HAP-1 (cell line): Measurements from ENCODE around the gene FGF22.

Experiments used
- DNase-seq, 2 experiments: peaks; one replicate each; pipeline ENCODE4 v3.0.0-alpha.2; 2016 to 2020; ENCODE audit warnings: low spot score in 2 of 2
- H3K27me3 ChIP-seq: fragments of 250-450 bp; sonication (Bioruptor Pico); 2 replicates; pipeline ENCODE4 v1.5.1; 2020; ENCODE audit warnings: low read depth, mild to moderate bottlenecking, moderate library complexity
- H3K36me3 ChIP-seq: fragments of 250-450 bp; sonication (Bioruptor Pico); replicated peaks from 2 replicates; pipeline ENCODE4 v1.5.1; 2020; ENCODE audit warnings: mild to moderate bottlenecking
- H3K4me1 ChIP-seq: fragments of 250-450 bp; sonication (Bioruptor Pico); 2 replicates; pipeline ENCODE4 v1.5.1; 2020; ENCODE audit warnings: mild to moderate bottlenecking
- H3K4me3 ChIP-seq: fragments of 250-450 bp; sonication (Bioruptor Pico); 2 replicates; pipeline ENCODE4 v1.5.1; 2020; ENCODE audit warnings: mild to moderate bottlenecking, moderate library complexity
- H3K9me3 ChIP-seq: fragments of 250-450 bp; sonication (Bioruptor Pico); 2 replicates; pipeline ENCODE4 v1.5.1; 2020; ENCODE audit warnings: mild to moderate bottlenecking, moderate library complexity
- in situ Hi-C: fragments of 300-500 bp; cut with MboI; formaldehyde crosslinking; loops from 3 replicates; pipeline ENCODE4 v1.14.3; 2020; ENCODE audit warnings: low sequenced_read_pairs, inconsistent platforms, mixed read lengths

The FGF22 gene

DNA sequence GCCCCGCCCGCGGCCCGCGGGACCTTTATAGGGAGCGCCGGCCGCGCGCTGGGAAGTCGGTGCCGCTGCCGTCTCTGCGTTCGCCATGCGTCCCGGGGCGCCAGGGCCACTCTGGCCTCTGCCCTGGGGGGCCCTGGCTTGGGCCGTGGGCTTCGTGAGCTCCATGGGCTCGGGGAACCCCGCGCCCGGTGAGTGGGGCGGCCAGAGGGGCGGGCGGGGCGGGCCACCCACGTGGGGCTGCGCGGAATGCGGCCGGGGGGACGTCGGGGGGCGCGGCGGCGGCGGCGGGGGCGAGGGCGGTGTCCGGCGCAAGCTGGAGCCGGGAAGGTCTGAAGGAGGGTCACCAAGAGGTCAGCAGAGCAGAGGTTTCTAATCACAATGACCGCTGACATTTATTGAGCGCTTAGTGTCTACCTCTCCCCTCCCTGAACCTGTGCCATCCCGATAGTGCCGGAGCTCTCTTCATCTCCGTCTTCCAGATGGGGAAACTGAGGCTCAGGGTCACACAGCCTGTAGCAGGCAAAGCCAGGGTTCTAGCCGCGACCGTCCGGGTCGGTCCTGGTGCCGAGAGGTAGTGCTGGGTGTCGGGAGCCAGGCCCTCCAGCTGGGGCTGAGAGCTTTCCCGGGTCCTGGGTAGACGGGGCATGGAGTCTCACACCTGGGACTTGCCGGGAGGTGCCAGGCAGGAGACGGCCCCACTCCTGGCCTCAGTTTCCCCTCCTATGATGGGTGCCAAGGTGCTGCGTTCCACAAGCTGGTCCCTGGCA is 36.8 kb downstream of the FGF22 start, which contains the start of gene FSTL3:
Gene FSTL3, plus strand, starts transcription at position 54 of the 767 bp plus-strand sequence. Its CDS starts 32 bp downstream, at position 86.
- DNase-seq, result no peak
- Histone ChIP-seq H3K27me3 (peaks cover 16% of the 10 kb centered on the region), H3K4me1 (peaks cover 5% of the 10 kb centered on the region), H3K36me3 (no peaks in the 10 kb centered on the region), H3K4me3 (no peak within 1 kb of the TSS), H3K9me3 (no peaks in the 10 kb centered on the region)
- in situ Hi-C loops, result no loop called here

DNA sequence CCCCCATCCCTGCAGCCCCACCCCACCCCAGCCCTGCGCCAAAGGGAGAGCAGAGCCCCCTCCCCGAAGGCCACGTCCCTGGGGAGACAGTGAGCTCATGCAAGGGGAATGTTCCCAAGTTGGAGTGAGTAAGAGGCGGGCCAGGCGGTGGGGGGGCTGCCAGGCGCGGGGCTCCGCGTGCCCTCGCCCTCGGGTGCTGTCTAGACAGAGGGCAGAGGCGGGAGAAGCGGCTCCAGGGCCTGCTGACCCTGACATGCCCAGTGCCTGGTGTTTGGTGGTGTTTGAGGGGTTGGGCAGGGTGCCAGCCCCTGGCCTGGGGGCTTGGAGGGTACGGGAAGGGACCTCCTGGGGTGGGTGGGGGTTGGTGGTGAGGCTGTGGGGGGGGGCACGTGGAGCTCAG is 37.5 kb downstream of the FGF22 start:
- DNase-seq, result no peak
- Histone ChIP-seq H3K27me3 (peaks cover 16% of the 10 kb centered on the region), H3K4me3 (no peak overlapping the region), H3K4me1 (peaks cover 5% of the 10 kb centered on the region), H3K36me3 (no peaks in the 10 kb centered on the region), H3K9me3 (no peaks in the 10 kb centered on the region)
- in situ Hi-C loops, result no loop called here

DNA sequence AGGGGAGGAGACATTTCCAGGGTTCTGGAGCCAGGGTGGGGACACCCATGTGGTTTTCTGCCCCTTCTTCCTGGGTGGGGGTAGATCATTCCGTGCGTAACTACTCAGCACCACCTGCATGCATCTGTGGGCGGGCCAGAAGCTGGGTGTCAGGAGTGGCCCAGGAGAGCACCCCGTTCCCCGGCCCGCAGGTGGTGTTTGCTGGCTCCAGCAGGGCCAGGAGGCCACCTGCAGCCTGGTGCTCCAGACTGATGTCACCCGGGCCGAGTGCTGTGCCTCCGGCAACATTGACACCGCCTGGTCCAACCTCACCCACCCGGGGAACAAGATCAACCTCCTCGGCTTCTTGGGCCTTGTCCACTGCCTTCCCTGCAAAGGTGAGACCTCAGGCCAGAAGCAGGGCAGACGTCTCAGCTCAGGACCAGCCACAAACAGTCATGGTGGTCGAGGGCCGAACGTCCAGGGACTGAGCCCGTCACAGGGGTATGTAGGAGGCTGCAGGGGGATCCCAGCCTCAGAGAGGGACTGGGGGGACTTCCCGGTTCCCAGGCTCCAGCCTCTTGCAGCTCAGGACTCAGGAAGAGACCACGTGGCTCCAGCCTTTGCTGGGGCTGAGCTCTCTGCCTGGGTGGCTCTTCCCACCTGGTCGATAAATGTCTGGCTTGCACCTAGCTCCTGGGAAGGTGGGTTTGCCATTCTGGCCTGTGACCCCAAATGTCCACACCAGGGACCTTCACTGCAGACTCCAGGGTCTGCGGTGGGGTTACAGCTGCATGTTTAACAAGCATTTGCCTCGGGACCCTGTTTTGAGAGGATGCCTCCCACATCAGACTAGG is 38.1 kb downstream of the FGF22 start:
- peaks cover 16% of the 10 kb centered on the region for H3K27me3 ChIP-seq
- H3K4me1 ChIP-seq, result peaks cover 5% of the 10 kb centered on the region
- H3K36me3 ChIP-seq, result no peaks in the 10 kb centered on the region
- in situ Hi-C loops, result no loop called here
- H3K9me3 ChIP-seq, result no peaks in the 10 kb centered on the region
- no peak overlapping the region for H3K4me3 ChIP-seq
- DNase-seq, result no peak

DNA sequence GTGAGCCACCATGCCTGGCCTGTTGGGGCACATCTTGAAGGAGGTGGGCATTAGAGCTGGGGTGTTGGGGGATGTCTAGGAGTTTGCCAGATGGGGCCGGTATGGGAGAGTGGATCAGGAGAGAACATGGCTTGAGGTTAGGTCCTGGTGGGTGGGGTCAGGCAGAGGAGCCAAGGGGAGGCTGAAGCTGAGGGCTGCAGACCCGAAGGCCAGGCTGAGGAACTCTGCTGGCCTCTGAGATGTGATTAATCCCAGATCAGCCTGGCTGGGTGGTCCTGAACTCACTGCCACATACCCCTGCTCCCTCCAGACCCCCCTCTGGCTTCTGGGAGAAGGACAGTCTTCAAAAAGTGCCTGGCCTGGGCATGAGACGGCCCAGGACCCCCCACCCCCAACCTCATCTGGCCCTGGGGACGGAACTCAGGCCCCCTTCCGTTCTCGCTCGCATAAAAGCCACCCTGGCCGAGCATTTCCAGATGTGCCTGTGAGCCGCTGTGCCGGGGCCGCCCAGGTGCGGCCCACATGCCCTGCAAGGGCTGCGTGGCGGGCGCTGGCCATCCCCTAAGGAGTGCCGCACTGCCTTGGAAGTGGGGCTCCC is 39.2 kb downstream of the FGF22 start:
- Histone ChIP-seq H3K36me3 (no peaks in the 10 kb centered on the region), H3K4me3 (peak overlapping the region; percentile 53), H3K27me3 (peaks cover 16% of the 10 kb centered on the region), H3K9me3 (no peaks in the 10 kb centered on the region), H3K4me1 (peaks cover 5% of the 10 kb centered on the region)
- no peak for DNase-seq
- in situ Hi-C loops, result no loop called here

DNA sequence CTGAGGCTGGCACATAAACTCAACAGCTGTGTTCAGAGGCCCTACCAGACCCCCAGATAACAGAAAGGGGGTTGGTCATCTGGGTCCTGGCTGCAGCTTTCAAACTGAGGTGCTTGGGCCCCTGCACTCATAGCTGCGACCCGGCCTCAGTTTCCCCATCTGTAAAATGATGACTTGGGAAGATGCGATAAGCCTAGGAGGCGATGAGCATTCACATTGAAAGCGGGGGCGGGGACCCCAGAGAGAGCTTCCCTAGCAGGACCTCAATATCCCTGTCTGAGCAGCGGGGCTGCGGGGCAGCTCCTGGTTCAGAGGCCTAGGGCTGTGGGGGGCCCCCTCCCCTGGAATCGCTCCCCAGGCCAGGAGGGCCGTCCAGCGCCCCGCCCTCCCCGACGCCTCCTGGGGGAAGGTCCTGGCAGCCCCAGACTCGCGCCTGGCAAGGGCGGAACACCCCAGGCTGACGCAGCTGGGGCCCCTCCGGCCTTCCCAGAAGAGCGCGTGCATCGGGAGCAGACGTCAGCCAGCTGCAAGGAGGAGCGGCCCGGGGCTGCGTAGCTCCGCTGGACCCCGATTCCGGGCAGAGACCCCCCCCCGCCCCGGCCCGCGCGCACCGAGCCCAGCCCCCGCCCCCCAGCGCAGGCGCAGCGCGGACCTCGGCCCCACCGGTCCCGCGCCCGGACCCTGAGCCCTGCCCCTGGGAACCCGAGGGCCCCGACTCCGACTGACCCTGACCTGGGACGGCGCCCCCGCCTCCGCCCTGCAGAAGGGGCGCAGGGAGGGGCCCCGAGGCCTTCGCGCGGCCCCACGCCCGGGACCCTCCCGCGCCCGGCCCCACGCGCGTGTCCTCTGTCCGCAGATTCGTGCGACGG is 40.0 kb downstream of the FGF22 start:
- Histone ChIP-seq H3K27me3 (peaks cover 16% of the 10 kb centered on the region), H3K4me1 (peaks cover 5% of the 10 kb centered on the region), H3K4me3 (peak overlapping the region; percentile 53), H3K36me3 (no peaks in the 10 kb centered on the region), H3K9me3 (no peaks in the 10 kb centered on the region)
- in situ Hi-C loops, result no loop called here
- peak in 1 of 2 experiments; percentile 62 for DNase-seq

DNA sequence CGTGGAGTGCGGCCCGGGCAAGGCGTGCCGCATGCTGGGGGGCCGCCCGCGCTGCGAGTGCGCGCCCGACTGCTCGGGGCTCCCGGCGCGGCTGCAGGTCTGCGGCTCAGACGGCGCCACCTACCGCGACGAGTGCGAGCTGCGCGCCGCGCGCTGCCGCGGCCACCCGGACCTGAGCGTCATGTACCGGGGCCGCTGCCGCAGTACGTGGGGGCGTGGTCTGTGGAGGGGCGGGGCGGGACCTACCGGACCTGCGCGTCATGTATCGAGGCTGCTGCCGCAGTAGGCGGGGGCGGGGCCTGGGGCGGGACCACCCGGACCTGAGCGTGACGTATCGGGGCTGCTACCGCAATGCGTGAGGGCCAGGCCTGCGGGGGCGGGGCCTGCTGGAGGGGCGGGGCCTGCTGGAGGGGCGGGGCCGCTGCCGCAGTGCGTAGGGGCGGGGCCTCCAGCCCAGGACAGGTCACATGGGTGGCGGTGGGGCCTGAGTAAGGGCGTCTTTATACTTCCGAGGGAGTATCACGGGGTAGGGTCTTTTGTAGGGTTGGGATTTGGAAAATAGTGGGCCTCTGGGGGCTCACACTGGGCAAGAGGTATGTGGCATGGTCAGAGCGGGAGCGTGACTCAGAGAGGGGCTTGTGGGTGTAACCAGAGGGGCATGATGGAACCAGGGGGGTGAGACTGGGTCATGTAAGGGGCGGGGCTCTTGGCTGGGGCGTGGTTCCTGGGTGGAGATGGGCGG is 40.8 kb downstream of the FGF22 start:
- in situ Hi-C loops, result no loop called here
- no peaks in the 10 kb centered on the region for H3K9me3 ChIP-seq
- H3K27me3 ChIP-seq, result peaks cover 11% of the 10 kb centered on the region
- peak; percentile 97 to 100 for DNase-seq
- H3K4me1 ChIP-seq, result peaks cover 5% of the 10 kb centered on the region
- H3K36me3 ChIP-seq, result no peaks in the 10 kb centered on the region
- peak overlapping the region; percentile 53 for H3K4me3 ChIP-seq

DNA sequence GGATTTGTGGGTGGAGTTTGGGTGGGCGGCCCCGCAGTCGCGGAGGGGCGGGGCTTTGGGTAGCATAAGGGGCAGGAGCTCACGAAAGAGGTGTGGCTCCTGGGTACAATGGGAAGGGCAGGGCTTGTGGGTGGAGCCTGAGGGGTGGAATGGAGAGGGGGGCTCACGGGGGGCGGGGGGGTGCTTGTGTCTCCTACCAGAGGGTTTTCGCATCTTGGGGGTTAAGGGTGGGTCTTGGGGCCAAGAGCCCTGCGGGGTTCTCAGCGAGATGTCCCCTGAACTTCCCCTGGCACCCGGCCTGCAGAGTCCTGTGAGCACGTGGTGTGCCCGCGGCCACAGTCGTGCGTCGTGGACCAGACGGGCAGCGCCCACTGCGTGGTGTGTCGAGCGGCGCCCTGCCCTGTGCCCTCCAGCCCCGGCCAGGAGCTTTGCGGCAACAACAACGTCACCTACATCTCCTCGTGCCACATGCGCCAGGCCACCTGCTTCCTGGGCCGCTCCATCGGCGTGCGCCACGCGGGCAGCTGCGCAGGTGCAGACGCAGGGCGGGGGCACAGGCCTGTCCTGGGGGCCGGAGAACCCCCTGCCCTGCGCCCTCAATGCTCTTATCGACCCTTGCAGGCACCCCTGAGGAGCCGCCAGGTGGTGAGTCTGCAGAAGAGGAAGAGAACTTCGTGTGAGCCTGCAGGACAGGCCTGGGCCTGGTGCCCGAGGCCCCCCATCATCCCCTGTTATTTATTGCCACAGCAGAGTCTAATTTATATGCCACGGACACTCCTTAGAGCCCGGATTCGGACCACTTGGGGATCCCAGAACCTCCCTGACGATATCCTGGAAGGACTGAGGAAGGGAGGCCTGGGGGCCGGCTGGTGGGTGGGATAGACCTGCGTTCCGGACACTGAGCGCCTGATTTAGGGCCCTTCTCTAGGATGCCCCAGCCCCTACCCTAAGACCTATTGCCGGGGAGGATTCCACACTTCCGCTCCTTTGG is 41.6 kb downstream of the FGF22 start:
- DNase-seq, result peak; percentile 89 to 98
- no peaks in the 10 kb centered on the region for H3K36me3 ChIP-seq
- peaks cover 6% of the 10 kb centered on the region for H3K27me3 ChIP-seq
- no peaks in the 10 kb centered on the region for H3K9me3 ChIP-seq
- in situ Hi-C loops, result no loop called here
- H3K4me3 ChIP-seq, result peak overlapping the region; percentile 42
- peaks cover 5% of the 10 kb centered on the region for H3K4me1 ChIP-seq

DNA sequence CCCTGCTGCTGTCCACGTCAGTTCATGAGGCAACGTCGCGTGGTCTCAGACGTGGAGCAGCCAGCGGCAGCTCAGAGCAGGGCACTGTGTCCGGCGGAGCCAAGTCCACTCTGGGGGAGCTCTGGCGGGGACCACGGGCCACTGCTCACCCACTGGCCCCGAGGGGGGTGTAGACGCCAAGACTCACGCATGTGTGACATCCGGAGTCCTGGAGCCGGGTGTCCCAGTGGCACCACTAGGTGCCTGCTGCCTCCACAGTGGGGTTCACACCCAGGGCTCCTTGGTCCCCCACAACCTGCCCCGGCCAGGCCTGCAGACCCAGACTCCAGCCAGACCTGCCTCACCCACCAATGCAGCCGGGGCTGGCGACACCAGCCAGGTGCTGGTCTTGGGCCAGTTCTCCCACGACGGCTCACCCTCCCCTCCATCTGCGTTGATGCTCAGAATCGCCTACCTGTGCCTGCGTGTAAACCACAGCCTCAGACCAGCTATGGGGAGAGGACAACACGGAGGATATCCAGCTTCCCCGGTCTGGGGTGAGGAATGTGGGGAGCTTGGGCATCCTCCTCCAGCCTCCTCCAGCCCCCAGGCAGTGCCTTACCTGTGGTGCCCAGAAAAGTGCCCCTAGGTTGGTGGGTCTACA is 43.1 kb downstream of the FGF22 start:
- no peaks in the 10 kb centered on the region for H3K9me3 ChIP-seq
- no peaks in the 10 kb centered on the region for H3K36me3 ChIP-seq
- DNase-seq, result no peak
- H3K4me1 ChIP-seq, result peaks cover 5% of the 10 kb centered on the region
- H3K4me3 ChIP-seq, result no peak overlapping the region
- in situ Hi-C loops, result no loop called here
- no peaks in the 10 kb centered on the region for H3K27me3 ChIP-seq

DNA sequence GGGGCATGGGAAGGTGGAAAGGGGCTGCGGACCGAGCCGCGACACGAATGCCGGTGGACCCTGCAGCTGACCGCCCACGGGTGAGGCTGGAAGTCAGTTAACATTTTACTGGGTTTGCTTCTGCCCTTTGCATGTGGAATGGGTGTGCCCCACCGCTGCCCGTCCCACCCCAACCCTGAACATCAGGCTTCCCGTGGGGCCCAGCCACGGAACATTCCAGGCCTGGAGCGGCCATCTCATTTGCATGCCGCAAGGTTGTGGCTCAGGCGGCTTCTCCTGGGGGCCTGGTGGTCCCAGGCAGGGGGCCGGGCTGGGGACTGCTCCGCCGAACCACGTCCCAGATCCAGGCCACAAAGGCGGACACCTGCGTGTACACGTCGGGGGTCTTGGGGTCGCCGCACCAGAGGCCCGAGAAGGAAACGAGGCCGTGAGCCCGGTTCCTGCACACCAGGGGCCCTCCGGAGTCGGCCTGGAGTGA is 45.8 kb downstream of the FGF22 start:
- Histone ChIP-seq H3K27me3 (no peaks in the 10 kb centered on the region), H3K9me3 (no peaks in the 10 kb centered on the region), H3K36me3 (no peaks in the 10 kb centered on the region), H3K4me3 (no peak overlapping the region), H3K4me1 (peaks cover 5% of the 10 kb centered on the region)
- no peak for DNase-seq
- in situ Hi-C loops, result no loop called here

DNA sequence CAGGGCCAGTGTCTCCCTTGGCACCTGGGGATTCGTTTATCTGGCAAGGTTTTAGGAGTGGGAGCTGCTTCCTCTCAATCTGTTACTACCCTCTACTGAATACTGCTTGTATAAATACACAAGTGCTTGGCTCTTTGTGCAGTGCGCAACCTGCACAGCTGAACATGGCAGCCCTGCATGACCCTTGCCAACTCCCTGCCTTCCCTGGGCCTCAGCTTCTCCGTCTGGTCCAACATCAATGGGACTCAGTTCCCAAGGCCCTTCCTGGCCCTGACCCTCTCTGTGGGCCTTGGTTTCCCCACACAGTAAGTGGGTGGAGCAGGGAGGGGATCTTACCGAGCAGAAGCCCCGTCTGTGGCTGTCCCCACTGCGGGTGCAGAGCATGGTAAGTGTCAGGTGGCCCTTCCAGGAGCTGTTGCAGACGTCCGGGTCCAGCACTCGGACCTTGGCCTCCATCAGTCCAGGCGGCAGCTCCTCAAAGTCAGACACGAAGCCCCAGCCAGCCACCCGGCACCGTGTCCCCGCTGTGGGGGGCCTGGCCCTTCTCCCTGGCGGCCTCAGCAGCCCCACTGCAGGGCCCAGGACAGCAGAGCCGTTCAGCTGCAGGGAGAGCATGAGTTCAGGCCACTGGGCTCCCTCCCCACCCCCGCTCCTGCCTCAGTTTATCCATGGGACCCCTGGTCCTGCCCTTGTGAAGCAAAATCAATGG is 47.1 kb downstream of the FGF22 start:
- Histone ChIP-seq H3K27me3 (no peaks in the 10 kb centered on the region), H3K4me3 (no peak overlapping the region), H3K36me3 (no peaks in the 10 kb centered on the region), H3K4me1 (no peaks in the 10 kb centered on the region), H3K9me3 (no peaks in the 10 kb centered on the region)
- in situ Hi-C loops, result no loop called here
- no peak for DNase-seq

DNA sequence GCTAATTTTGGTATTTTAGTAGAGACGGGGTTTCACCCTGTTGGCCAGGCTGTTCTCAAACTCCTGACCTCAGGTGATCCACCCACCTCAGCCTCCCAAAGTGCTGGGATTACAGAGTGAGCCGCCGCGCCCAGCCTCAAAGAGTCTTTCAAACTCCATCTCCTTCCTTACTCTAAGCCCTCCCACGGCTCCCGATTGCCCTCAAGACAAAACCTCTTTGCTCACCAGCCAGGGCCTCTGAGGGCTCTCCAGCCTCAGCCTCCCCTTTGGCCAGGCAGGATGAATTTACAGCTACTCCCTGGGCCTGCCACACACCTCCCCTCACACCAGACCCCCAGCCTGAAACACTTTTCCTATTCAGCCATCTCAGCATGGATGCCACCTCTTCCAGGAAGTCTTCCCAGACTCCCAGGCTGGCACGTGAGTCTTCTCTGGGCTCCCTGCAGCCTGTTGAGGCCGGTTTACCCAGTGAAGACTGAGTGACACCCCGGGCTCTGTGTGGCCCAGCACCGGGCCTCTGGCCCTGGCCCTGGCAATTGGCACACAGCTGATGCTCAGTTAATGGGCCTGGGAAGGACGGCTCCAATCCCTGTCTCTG is 48.0 kb downstream of the FGF22 start:
- H3K27me3 ChIP-seq, result no peaks in the 10 kb centered on the region
- no peaks in the 10 kb centered on the region for H3K9me3 ChIP-seq
- no peaks in the 10 kb centered on the region for H3K36me3 ChIP-seq
- in situ Hi-C loops, result no loop called here
- no peak overlapping the region for H3K4me3 ChIP-seq
- no peaks in the 10 kb centered on the region for H3K4me1 ChIP-seq
- no peak for DNase-seq
